ENCODE measurements around the gene CREB3L2.

- TF ChIP-seq EZH2 (IDR thresholded peaks at IDR 0.05; ENCODE audit: low read depth) (no peak), CTCF (conservative IDR thresholded peaks at IDR 0.05) (no peak)
These were observed 163.1 kb downstream of the CREB3L2 start for GRCh38 chr7:137838706-137839315.

Data from PC-9 (cell line).